H9 (cell line): ENCODE data around the gene NCOA1. TPM values are rescaled to one million over a fixed set of nuclear protein-coding genes. Genes with fewer than 3 reads are reported as not detected.

Experiments
- DNase-seq: peaks from one replicate; pipeline ENCODE4 v3.0.0-alpha.2; 2017
- H2AFZ ChIP-seq: one replicate; pipeline ENCODE4 v1.6.1; 2013; ENCODE audit warnings: mild to moderate bottlenecking, low read length, control low read depth, moderate library complexity
- H2AK5ac ChIP-seq: 2 replicates; pipeline ENCODE4 v1.6.1; 2013; ENCODE audit warnings: low read length, control low read depth, mixed read lengths; ENCODE audit not compliant: insufficient read length
- H2BK120ac ChIP-seq: one replicate; pipeline ENCODE4 v1.6.1; 2013; ENCODE audit warnings: low read depth, mild to moderate bottlenecking, low read length, control low read depth, inconsistent platforms; ENCODE audit not compliant: poor library complexity, severe bottlenecking
- H2BK12ac ChIP-seq: 2 replicates; pipeline ENCODE4 v1.6.1; 2013; ENCODE audit warnings: low read length, control low read depth, mixed read lengths, low read depth; ENCODE audit not compliant: insufficient read length
- H2BK15ac ChIP-seq: 2 replicates; pipeline ENCODE4 v1.6.1; 2013; ENCODE audit warnings: low read depth, low read length, control low read depth
- H2BK20ac ChIP-seq: one replicate; pipeline ENCODE4 v1.6.1; 2013; ENCODE audit warnings: low read depth, mild to moderate bottlenecking, low read length, control low read depth, inconsistent platforms; ENCODE audit not compliant: poor library complexity, severe bottlenecking
- H2BK5ac ChIP-seq: 2 replicates; pipeline ENCODE4 v1.6.1; 2013; ENCODE audit warnings: low read length, control low read depth, mixed read lengths; ENCODE audit not compliant: insufficient read length
- H3K14ac ChIP-seq: 2 replicates; pipeline ENCODE4 v1.6.1; 2013; ENCODE audit warnings: low read length, control low read depth; ENCODE audit not compliant: insufficient read depth
- H3K18ac ChIP-seq: 2 replicates; pipeline ENCODE4 v1.6.1; 2013; ENCODE audit warnings: low read depth, mild to moderate bottlenecking, mixed read lengths, low read length, control low read depth; ENCODE audit not compliant: insufficient read length
- H3K23ac ChIP-seq: 2 replicates; pipeline ENCODE4 v1.6.1; 2013; ENCODE audit warnings: low read length, control low read depth, mixed read lengths, low read depth; ENCODE audit not compliant: insufficient read length
- H3K23me2 ChIP-seq: 2 replicates; pipeline ENCODE4 v1.6.1; 2013; ENCODE audit warnings: low read depth, mild to moderate bottlenecking, mixed read lengths, low read length, control low read depth; ENCODE audit not compliant: insufficient read length, poor library complexity, severe bottlenecking
- H3K27ac ChIP-seq: 2 replicates; pipeline ENCODE4 v1.5.1; 2013; ENCODE audit warnings: low read length, control low read depth, mixed read lengths, low read depth; ENCODE audit not compliant: insufficient read length
- H3K27me3 ChIP-seq: 2 replicates; pipeline ENCODE4 v1.6.1; 2013; ENCODE audit warnings: low read length, control low read depth, inconsistent platforms; ENCODE audit not compliant: insufficient read depth
- H3K4ac ChIP-seq: 2 replicates; pipeline ENCODE4 v1.6.1; 2013; ENCODE audit warnings: low read depth, mild to moderate bottlenecking, control low read depth, inconsistent platforms, low read length, moderate library complexity
- H3K4me1 ChIP-seq: 2 replicates; pipeline ENCODE4 v1.6.1; 2013; ENCODE audit warnings: low read length, control low read depth, inconsistent platforms; ENCODE audit not compliant: insufficient read depth
- H3K4me2 ChIP-seq: 2 replicates; pipeline ENCODE4 v1.6.1; 2013; ENCODE audit warnings: low read length, control low read depth, mixed read lengths; ENCODE audit not compliant: insufficient read length, insufficient read depth
- H3K56ac ChIP-seq: 2 replicates; pipeline ENCODE4 v1.6.1; 2013; ENCODE audit warnings: low read depth, mild to moderate bottlenecking, mixed read lengths, low read length, control low read depth; ENCODE audit not compliant: insufficient read length
- H3K79me1 ChIP-seq: 2 replicates; pipeline ENCODE4 v1.6.1; 2013; ENCODE audit warnings: low read depth, mild to moderate bottlenecking, moderate library complexity, low read length, control low read depth, inconsistent platforms; ENCODE audit not compliant: insufficient read depth, poor library complexity, severe bottlenecking
- H3K79me2 ChIP-seq: 2 replicates; pipeline ENCODE4 v1.6.1; 2013; ENCODE audit warnings: low read length, control low read depth, inconsistent platforms; ENCODE audit not compliant: insufficient read depth
- H3K9ac ChIP-seq: 2 replicates; pipeline ENCODE4 v1.6.1; 2013; ENCODE audit warnings: low read length, control low read depth, mixed read lengths; ENCODE audit not compliant: insufficient read length; ENCODE audit errors: extremely low read depth
- H3K9me3 ChIP-seq: one replicate; pipeline ENCODE4 v1.6.1; 2013; ENCODE audit warnings: low read depth, low read length, inconsistent platforms; ENCODE audit not compliant: control insufficient read depth
- H3T11ph ChIP-seq: one replicate; pipeline ENCODE4 v1.6.1; 2013; ENCODE audit warnings: mild to moderate bottlenecking, low read length, control low read depth, inconsistent platforms
- H4K20me1 ChIP-seq: one replicate; pipeline ENCODE4 v1.6.1; 2013; ENCODE audit not compliant: control insufficient read depth, insufficient read length, insufficient read depth
- H4K5ac ChIP-seq: 2 replicates; pipeline ENCODE4 v1.6.1; 2013; ENCODE audit warnings: low read depth, mild to moderate bottlenecking, mixed read lengths, low read length, control low read depth; ENCODE audit not compliant: insufficient read length
- H4K8ac ChIP-seq: replicated peaks from 2 replicates; pipeline ENCODE4 v1.6.1; 2013; ENCODE audit warnings: low read length, control low read depth, mixed read lengths, low read depth; ENCODE audit not compliant: insufficient read length
- H4K91ac ChIP-seq: 2 replicates; pipeline ENCODE4 v1.6.1; 2013; ENCODE audit warnings: low read depth, mild to moderate bottlenecking, moderate library complexity, mixed read lengths, low read length, control low read depth; ENCODE audit not compliant: insufficient read length
- H3K27ac Mint-ChIP-seq, 3 experiments: 2 replicates in 2 of 3; 3 replicates in 1 of 3; pipeline ENCODE4 v1.8.0; 2020 to 2021; ENCODE audit warnings: mixed read lengths in 3 of 3, mild to moderate bottlenecking in 1 of 3, moderate library complexity in 1 of 3
- H3K27me3 Mint-ChIP-seq: 2 replicates; pipeline ENCODE4 v1.8.0; 2021; ENCODE audit warnings: low read depth, mild to moderate bottlenecking, moderate library complexity, mixed read lengths
- H3K36me3 Mint-ChIP-seq, 3 experiments: 2 replicates in 2 of 3; 3 replicates in 1 of 3; pipeline ENCODE4 v1.8.0; 2020 to 2021; ENCODE audit warnings: low read depth in 3 of 3, mixed read lengths in 3 of 3; ENCODE audit not compliant: insufficient read depth in 1 of 3
- H3K4me1 Mint-ChIP-seq, 2 experiments: 2 replicates each; pipeline ENCODE4 v1.8.0; 2020; ENCODE audit warnings: mixed read lengths in 2 of 2
- H3K4me3 Mint-ChIP-seq, 2 experiments: 2 replicates in 1 of 2; 3 replicates in 1 of 2; pipeline ENCODE4 v1.8.0; 2020 to 2021; ENCODE audit warnings: mild to moderate bottlenecking in 2 of 2, mixed read lengths in 2 of 2, moderate library complexity in 1 of 2
- H3K9me3 Mint-ChIP-seq, 2 experiments: 2 replicates in 1 of 2; 3 replicates in 1 of 2; pipeline ENCODE4 v1.8.0; 2020; ENCODE audit warnings: mild to moderate bottlenecking in 2 of 2, mixed read lengths in 2 of 2, moderate library complexity in 1 of 2
- WGBS: extraction: QIAGEN DNeasy Blood & Tissue Kit; methylation state at CpG from one replicate; pipeline ENCODE4 v1.1.7; 2013; ENCODE audit warnings: missing lambda C conversion rate, low lambda C conversion rate, mixed read lengths; ENCODE audit not compliant: insufficient read length; ENCODE audit errors: extremely low coverage; 5-methylcytosine and 5-hydroxymethylcytosine counted together
- total RNA-seq: library from RNA; stranded (reverse); gene quantifications from 2 replicates; pipeline ENCODE4 v1.2.1, GENCODE V29; 2021
- TF ChIP-seq, protein P1 (sequence below): fragments of 200-600 bp; sonication (generic); conservative IDR thresholded peaks from 3 replicates; pipeline ENCODE4 v1.8.0; 2021; ENCODE audit warnings: antibody characterized with exemption, mild to moderate bottlenecking

The NCOA1 gene
- total RNA-seq, 1 experiment from 2014 or later = 14.8 TPM

DNA sequence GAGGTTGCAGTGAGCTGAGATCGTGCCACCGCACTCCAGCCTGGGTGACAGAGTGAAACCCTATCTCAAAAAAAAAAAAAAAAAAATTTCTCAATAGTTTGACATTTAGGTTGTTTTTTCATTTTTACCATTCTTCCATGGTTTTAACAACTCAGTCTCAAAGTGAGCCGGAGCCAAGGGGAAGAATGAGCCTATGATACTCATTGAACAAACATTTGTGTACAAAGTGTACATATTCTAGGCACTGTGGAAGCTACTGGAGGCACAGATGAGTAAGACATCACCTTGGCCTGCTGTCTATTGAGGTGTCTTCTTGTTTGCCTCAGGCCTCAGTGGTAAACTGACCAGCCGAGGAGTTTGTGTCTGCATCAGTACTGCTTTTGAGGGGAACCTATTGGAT, 324.1 kb downstream of the NCOA1 start:
- Histone ChIP-seq H4K5ac (no peak overlapping the region), H3K9me3 (no peaks in the 10 kb centered on the region), H3K23me2 (no peaks in the 10 kb centered on the region), H3K23ac (no peak overlapping the region), H4K20me1 (no peaks in the 10 kb centered on the region), H3K4ac (no peak overlapping the region), H2BK5ac (no peak overlapping the region), H2AK5ac (no peak overlapping the region), H3K9ac (no peak overlapping the region), H3K27ac (no peak overlapping the region), H4K91ac (no peak overlapping the region), H3K4me2 (no peak overlapping the region), H3K4me1 (no peaks in the 10 kb centered on the region), H3K79me2 (0 out of 2 replicates have a peak, but pooled peaks cover 2% of the 10 kb centered on the region), H3K14ac (no peak overlapping the region), H3T11ph (no peak overlapping the region), H4K8ac (no peak overlapping the region), H3K18ac (no peak overlapping the region), H3K56ac (no peak overlapping the region), H2BK120ac (no peak overlapping the region), H2BK20ac (no peak overlapping the region), H3K27me3 (no peaks in the 10 kb centered on the region), H2BK15ac (no peak overlapping the region), H2BK12ac (no peak overlapping the region), H2AFZ (no peak overlapping the region), H3K79me1 (no peaks in the 10 kb centered on the region)
- no CpG with 5 or more reads among the region's 4 CpGs for WGBS
- TF ChIP-seq, protein P1, sequence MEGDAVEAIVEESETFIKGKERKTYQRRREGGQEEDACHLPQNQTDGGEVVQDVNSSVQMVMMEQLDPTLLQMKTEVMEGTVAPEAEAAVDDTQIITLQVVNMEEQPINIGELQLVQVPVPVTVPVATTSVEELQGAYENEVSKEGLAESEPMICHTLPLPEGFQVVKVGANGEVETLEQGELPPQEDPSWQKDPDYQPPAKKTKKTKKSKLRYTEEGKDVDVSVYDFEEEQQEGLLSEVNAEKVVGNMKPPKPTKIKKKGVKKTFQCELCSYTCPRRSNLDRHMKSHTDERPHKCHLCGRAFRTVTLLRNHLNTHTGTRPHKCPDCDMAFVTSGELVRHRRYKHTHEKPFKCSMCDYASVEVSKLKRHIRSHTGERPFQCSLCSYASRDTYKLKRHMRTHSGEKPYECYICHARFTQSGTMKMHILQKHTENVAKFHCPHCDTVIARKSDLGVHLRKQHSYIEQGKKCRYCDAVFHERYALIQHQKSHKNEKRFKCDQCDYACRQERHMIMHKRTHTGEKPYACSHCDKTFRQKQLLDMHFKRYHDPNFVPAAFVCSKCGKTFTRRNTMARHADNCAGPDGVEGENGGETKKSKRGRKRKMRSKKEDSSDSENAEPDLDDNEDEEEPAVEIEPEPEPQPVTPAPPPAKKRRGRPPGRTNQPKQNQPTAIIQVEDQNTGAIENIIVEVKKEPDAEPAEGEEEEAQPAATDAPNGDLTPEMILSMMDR = no peak
- no peak for DNase-seq
- Mint-ChIP-seq H3K27me3 (no peaks in the 10 kb centered on the region; the same call in 1 of the 2 replicates), H3K4me1 (peaks cover 3 to 11% of the 10 kb centered on the region in 2 experiments; a peak in 3 of 4 replicates), H3K9me3 (peaks cover 0 to 3% of the 10 kb centered on the region in 2 experiments; a peak in 1 of 5 replicates), H3K36me3 (peaks cover 51 to 80% (median 74%) of the 10 kb centered on the region in 3 experiments), H3K27ac (no peak overlapping the region), H3K4me3 (no peak overlapping the region)
